ENCODE results near the gene ERVMER34-1. TPM values are rescaled to one million over a fixed set of nuclear protein-coding genes. Genes with fewer than 3 reads are reported as not detected.

ERVMER34-1 gene, protein sequence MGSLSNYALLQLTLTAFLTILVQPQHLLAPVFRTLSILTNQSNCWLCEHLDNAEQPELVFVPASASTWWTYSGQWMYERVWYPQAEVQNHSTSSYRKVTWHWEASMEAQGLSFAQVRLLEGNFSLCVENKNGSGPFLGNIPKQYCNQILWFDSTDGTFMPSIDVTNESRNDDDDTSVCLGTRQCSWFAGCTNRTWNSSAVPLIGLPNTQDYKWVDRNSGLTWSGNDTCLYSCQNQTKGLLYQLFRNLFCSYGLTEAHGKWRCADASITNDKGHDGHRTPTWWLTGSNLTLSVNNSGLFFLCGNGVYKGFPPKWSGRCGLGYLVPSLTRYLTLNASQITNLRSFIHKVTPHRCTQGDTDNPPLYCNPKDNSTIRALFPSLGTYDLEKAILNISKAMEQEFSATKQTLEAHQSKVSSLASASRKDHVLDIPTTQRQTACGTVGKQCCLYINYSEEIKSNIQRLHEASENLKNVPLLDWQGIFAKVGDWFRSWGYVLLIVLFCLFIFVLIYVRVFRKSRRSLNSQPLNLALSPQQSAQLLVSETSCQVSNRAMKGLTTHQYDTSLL
- 0.69 TPM for total RNA-seq

GRCh38 chr4:52750819-52751486 is at the start of gene ERVMER34-1:
Gene ERVMER34-1 (minus strand): TSS chr4:52751425. CDS start chr4:52745520, 5,905 bp downstream.

Small RNAs within 50 kb of the gene (small RNA-seq; reads per million reads assigned to genes)
- gene MIR4449: 1.2 reads per million, percentile 80 among the genes with 10 or more reads in this experiment
- not detected for gene RF00019
- not detected for gene RF00568
- 24.5 reads per million, percentile 95 among the genes with 10 or more reads in this experiment for gene SNORA26

Other genes with a start within 250 kb of the ERVMER34-1 start
- 45.0 TPM for gene USP46, start 92.1 kb downstream of the ERVMER34-1 start, total RNA-seq
- 6.7 TPM for gene RASL11B, start 110.9 kb upstream of the ERVMER34-1 start, total RNA-seq

All from diencephalon (tissue), 1 donor.